Hepatic stellate cell (primary cell): ENCODE results near the gene NKIRAS2.
"Not testable (repeated sequence)": the region's sequence is repeated elsewhere in the genome, so short reads cannot be mapped to it uniquely, and the experiment has no call there.

ENCODE experiments used
- DNase-seq: peaks from one replicate; pipeline ENCODE4 v3.0.0; 2011; ENCODE audit warnings: low spot score

NKIRAS2 gene

DNA sequence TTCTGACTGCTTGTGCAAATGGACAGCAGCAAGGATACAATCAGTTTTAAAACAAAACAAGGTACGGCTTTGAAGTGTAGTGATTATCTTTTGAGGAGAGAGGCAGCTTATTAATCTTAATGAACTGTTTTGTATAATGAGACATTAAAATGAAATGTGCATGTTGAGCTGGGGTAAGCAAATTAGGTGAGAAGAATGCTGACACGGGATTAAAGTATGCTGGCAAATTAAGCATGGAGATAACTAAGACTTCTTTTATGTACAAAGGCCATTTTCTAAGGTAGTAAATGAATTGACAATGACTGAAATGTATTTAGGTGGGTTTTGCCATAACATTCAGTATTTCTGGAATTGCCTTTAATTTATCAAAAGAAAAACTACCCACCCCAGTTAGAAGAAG, 21.4 kb upstream of the NKIRAS2 start:
- no peak for DNase-seq

DNA sequence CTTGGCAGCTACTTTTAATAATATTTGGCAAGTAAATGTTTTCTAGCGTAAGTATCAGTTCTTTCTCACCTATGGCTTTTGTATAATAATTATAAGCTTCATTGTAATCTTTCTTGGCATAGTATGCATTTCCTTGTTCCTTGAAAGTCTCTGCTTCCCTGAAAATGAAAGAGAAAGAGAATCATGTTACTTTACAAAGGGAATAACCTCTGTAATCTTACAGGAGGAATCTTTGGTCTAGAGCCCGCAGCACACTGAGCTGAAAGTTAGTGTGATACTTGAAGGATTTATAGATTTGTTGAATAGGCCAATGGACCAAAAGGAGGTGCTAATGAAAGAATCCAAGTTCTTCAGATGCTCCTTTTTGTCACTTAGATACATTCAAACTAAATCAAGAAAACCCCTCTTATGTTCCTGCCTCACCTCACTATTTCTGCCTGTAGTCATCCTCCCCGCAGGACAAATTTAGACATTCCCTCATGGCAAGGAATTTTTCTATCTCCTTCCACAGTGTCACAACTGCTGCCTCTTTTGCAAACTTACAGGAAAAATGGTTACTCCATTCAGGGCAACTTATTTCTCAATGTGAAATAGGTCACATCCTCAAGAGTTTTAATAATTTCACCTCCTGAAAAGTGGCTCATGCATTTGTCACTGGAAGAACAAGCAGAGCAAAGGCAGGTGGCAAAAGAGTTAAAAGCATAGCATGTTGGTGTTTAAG, 19.3 kb upstream of the NKIRAS2 start:
- no peak for DNase-seq

DNA sequence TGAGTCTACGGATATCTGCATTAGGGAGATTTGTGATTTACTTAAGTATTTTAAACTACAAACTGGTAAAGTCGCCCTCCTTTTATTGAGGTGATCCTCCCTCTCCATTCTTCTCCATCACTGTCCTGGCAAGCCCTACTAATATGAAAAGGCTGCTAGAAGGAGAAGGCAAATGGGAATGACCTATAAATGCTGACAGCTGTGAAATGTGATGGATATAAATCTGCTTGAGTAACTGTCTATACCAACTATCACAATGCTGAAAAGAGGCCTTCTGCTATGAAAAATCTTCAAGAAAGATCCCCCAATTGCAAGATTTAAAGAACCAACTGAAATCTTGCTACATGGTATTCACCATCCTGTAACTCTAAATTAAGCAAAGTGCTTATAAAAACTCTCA, 18.2 kb upstream of the NKIRAS2 start:
- DNase-seq: no peak

DNA sequence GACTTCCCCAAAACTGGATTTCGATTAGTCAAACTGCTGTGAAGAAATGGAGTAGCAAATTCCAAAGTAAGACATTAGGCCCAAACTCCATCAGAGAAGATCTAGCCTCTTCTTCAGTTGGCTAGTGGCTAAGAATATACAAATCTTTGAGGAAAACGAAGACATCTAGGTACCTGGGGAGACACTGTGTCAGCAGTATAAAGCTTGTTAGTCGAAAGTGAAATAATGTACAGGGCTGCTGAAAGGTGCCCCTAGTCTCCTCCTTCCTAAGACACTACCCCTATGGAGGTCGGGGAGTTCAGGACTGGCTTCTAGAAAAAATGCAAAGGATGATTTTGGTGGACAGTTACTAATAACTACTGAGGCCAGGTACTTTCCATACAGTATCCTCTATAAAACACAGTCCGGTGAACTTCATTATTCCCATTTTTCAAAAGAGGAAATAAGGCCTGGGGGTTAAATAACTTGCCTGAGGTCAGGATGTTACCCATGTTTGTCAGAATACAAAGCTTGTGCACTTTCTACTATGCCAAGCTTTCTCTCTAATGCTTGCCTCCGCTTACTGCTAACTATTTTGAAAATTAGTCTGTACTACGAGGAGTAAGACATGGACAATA, 17.6 kb upstream of the NKIRAS2 start:
- DNase-seq: no peak

DNA sequence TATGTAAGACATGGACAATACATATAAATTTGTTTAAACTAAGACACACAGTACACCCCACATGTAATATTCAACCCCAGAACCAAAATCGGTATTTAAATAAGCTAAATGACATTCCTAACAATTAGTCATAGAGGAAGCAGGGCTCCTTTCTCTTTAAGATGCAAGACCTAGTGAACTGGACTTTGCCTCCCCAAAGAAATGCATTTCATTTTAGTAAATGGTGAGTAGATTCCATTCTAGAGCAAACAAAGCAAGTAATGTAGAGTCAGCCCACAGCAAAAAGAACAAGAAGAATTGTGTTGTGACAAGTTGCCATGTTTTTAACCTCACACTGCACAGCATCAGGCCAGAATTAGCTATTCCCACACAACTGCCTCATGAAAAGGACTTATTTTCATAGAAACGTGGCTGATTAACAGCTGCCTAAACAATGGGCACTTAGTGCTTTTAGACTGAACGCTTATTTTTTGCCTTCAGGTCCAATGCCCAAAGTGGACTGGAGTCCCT, 17.0 kb upstream of the NKIRAS2 start:
- DNase-seq: peak; percentile 52

DNA sequence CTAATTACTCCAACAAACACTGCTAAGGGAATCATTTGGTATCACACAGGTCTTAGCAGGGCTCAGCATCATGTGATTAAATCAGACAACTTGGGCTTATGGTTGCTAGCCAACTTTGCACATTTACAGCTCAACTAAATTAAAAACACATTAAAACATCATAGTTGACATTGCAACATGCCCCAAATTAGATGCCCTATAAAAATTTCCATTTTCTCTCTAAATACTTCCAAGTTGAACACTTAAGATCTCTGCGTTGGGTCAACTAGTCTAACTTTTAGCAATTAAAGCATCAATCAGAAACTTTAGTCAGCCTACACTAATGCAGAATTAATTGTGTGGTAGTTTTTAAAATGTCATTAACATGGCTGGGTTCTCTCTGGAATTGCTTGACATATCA, 14.7 kb upstream of the NKIRAS2 start:
- no peak for DNase-seq

DNA sequence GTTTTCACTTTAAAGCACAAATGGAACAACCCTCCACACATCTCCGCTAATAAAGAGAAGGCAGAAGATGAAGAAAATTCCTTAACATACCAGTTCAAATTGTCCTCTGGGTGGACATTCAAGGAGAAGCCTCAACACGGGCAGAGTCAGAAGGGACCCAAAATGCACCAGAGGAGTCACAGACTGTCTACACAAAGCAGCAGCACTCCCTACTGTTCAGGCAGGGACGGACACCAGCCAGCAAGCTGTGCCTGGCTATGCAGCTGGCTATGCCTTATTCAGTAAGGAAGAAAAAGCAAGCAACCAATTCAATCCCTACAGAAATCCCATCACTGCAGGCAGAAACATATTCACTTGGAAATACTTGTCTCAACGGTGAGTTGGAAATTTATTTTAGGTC, 10.7 kb upstream of the NKIRAS2 start:
- no peak for DNase-seq

DNA sequence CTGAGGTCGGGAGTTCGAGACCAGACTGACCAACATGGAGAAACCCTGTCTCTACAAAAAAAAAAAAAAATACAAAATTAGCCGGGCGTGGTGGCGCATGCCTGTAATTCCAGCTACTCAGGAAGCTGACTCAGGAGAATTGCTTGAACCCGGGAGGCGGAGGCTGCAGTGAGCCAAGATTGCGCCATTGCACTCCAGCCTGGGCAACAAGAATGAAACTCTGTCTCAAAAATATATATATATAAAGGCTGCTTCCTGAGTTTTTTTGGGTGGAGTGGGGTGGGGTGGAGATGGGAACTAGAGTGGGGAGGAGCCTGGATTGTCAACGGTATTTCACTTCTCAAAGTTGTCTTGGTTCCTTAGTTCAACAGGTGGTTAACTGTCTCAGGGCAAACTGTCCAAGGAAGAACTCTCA, 9.6 kb upstream of the NKIRAS2 start:
- not testable (repeated sequence) for DNase-seq

DNA sequence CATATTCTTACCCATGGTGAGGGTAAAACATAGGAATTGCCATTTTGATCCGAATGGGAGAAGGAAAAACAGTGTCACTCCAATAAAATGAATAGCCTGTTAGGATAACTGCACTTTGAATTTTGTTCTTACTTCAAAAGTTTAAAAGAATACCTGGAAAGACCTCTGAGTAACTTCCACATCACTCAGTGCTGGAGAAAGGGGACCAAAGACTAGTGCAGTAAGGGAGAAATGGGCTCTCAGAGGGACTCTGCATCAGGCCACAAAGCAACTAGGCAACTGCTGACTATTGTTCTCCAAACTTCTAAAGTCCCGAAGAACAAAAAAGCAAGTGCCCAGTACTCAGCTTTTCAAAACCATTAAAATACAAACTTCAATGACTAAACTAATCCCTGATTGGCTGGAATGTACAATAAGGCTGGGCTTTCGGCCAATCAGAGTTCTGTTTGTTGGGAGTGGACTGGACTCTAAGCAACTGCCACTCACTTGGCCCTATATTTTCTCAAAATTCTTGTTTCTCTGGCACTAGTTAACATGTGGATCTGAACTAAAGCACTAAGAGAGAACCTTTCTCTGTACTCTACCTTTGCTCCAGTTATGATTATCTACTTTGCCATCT, 8.9 kb upstream of the NKIRAS2 start:
- DNase-seq: peak; percentile 72

DNA sequence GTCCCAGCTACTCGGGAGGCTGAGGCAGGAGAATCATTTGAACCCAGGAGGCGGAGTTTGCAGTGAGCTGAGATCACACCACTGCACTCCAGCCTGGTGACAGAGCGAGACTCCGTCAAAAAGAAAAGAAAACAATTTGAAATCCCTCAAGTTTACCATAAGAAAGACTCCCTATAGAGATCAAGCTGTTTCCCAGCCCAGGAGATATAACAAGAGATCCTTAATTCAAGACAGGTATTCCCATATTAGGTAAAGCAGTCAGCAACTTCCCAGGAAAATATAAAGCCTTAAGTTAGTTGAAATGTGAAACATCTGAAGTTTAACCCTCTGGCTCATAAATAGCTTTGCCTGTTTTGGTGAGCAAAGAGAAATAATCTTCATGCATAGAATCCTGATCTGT, 7.5 kb upstream of the NKIRAS2 start:
- not testable (repeated sequence) for DNase-seq

DNA sequence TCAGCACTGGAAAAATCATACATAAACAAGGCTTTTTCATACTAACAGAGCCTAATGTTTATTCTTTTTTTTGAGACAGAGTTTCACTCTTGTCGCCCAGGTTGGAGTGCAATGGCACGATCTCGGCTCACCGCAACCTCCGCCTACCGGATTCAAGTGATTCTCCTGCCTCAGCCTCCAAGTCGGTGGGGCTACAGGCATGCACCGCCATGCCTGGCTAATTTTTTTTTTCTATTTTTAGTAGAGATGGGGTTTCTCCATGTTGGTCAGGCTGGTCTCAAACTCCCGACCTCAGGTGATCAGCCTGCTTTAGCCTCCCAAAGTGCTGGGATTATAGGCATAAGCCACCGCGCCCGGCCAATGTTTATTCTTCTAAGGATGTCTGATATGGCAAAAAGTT, 6.2 kb upstream of the NKIRAS2 start:
- DNase-seq: not testable (repeated sequence)

DNA sequence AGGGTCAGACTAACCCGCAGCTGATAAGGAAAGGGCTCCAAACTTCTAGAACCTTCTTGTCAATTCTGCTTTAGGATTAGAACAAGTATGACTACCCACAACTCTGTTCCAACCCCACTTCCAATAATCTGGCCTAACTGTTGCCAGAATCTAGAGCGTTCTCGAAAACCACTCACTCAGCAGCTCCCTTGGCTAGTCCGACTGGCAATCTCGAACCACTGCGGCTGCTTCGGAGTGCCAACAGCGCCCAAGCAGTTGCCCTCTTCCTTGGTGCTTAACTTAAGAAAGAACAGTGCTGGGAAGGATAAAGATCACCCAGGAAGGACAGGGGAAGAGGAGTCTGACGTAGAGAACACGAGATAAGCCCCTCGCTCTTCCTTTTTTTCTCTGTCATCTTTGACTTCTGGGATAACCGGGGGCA, 3.5 kb upstream of the NKIRAS2 start:
- DNase-seq: no peak

DNA sequence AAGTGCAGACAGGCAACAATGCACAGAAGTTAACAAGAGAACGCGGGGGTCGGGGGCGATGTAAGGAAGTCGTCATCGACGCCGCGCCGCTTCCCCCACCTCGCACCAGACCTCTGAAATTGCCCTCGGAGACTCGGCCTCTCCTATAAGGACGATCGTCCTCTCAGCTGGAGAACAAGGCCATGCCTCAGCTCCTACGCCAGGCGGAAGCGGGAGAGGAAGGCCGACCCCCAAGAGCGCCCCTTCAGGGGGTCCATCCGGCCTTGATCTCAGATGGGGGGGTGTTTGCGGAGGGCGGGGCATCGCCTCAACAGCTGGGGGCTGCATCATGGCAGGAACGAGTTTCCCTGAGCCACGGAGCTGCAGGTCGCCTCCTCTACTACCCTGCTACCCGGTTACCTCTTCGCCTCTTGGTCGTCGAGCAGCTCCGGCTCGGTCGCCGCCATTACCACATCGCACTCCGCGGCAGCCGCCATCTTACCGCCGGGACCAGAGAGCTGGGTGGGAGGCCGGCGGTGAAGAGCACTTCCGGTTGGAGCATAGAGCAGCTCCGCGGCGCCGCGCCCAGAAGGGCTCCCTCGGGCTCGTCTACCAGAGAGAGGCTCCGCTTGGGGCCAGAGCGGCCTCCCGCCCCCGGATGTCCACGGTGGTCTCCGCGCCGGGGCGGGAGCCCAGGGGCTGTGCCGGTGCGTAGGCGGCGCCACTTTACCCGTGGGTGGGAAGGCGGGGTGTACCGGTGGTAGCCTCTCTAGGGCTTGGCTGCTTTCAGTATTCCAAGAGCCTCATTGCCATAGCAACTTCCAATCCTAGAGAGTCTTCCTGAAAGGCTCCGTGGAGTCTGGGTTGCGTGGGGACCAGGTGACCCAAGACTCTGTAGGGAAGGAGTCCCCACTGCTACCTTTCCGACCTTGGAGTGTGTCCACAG, 2.7 kb upstream of the NKIRAS2 start, which contains the start of gene DNAJC7:
Gene DNAJC7 (minus strand): TSS at position 499 of the 925 bp plus-strand sequence. CDS start 23 bp downstream, at position 476.
- DNase-seq: peak; percentile 95

DNA sequence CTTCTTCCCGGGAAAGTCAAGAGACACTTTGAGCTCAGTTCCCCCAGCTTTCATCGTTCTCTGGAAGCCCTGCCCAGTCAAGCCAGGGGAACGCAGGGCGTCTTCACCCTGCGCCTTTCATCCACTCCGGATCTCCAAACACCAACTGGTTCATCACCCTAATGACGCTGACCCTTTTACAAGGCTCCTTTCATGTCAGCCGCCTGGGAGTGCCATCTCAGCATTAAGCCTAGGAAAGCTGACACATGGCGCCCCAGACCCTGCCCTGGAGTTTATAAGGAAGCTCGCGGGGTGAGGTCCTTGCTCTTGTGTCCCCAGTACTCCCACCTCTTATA, 2.1 kb upstream of the NKIRAS2 start:
- no peak for DNase-seq

DNA sequence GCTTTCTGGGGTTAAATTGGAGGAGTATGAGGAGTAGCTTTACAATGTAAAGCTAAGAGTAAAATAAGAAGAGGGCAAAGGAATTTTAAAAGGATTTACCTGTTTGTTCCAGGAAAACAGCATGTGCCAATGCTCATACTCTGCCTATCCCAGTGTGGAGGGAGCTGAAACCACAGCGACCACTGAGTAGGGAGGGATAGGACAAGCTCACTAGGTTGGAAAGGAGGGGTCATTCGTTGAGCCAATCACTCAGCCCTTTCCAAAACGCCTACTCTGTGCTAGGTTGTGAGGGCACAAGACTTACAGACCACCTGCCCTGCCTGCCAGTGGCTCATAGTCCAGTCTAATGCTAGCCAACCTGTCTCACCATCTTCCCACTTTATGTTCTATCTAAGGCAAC, 1.6 kb upstream of the NKIRAS2 start:
- DNase-seq: no peak

DNA sequence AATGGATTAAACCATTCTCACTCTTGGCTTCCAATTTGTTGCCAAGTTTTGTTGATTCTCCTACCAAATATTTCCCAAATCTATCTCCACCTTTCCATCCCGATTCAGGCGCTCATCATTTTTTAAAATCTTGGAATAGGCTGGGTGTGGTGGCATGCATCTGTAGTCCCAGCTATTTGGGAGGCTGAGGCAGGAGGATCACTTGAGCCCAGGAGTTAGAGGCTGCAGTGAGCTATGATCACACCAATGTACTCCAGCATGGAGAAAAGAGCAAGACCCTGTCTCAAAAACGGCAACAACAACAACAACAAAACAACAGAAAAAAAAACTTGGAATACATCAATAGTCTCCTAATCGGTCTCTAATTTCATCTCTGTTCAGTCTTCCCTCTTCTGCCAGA, 902 bp upstream of the NKIRAS2 start:
- DNase-seq: no peak

DNA sequence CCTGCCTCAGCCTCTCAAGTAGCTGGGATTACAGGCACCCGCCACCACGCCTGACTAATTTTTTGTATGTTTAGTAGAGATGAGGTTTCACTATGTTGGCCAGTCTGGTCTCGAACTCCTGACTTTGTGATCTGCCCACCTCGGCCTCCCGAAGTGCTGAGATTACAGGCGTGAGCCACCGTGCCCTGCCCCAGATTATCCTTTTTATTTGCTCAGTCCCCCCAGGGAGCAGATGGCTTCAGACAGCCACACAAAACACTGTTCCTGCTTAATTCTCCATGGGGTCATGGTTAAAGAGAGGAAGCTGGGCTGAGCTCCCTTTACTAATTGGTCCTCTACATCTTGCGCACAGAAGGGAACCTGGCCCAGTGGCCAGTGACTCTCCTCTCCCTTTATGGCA, 955 bp downstream of the NKIRAS2 start:
- not testable (repeated sequence) for DNase-seq

DNA sequence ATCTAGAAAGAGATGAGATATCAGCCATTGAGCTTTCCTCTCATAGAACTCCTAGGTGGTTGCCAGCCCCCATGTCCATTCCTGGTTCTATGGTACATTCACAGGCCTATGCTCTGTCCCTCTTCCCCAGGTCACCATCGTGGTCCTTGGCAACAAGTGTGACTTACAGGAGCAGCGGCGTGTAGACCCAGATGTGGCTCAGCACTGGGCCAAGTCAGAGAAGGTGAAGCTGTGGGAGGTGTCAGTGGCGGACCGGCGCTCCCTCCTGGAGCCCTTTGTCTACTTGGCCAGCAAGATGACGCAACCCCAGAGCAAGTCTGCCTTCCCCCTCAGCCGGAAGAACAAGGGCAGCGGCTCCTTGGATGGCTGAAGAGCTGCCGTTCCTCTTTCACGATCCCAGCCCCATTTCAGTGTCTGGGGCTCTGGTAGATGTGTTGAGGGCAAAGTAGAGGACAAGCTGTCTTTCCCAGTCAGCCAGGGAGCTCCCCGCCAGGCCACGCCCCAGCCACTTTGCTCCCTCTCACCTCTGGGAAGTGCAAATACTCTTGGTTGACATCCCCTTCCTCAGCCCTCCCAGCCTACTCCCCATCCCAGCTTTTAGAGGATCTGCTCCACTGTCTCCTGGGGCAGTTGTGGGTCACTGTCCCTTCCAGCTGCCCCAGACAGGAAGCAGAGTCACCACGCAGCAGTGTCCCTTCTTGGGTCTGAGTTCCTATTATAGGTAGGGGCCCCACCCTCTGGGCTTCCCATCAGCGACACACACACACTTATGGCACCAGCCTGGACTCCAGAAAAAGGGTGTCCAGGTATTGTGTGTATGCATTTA, 3.8 kb downstream of the NKIRAS2 start:
- DNase-seq: no peak

DNA sequence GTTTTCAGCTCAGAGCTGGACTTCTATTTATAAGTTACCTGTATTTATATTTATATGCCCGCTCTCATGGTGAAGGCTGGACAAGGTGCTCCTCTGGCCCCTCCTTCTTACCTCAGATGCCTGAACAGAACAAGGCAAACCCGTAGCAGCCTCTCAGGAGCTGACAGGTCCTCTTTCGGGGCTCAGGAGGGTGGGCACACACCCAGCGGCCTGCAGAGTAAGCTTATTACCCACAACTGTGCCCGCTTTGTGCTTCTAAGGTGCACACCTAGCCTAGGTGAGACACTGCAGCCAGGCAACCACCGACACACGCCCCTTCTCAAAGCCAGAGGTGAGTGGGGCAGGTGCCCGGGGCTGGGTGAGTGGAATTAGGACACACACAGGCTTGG, 5.3 kb downstream of the NKIRAS2 start:
- no peak for DNase-seq

DNA sequence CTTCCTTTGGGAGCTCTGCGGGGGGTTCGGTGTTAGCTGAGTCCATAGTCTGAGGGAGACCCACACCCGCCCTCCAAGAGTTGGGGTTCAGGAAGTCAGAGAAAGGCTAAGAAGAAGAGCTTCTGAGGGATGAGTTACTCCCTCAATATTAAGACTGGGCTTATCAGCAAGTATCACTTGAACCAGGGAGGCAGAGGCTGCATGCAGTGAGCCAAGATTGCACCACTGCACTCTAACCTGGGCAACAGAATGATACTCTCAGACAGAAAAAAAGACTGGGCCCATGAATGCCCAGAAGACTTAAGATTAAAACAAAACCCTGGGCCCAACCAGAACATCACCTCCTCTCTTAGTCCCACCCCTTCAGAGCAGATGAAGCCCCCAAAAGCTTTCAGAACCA, 6.0 kb downstream of the NKIRAS2 start:
- DNase-seq: no peak

DNA sequence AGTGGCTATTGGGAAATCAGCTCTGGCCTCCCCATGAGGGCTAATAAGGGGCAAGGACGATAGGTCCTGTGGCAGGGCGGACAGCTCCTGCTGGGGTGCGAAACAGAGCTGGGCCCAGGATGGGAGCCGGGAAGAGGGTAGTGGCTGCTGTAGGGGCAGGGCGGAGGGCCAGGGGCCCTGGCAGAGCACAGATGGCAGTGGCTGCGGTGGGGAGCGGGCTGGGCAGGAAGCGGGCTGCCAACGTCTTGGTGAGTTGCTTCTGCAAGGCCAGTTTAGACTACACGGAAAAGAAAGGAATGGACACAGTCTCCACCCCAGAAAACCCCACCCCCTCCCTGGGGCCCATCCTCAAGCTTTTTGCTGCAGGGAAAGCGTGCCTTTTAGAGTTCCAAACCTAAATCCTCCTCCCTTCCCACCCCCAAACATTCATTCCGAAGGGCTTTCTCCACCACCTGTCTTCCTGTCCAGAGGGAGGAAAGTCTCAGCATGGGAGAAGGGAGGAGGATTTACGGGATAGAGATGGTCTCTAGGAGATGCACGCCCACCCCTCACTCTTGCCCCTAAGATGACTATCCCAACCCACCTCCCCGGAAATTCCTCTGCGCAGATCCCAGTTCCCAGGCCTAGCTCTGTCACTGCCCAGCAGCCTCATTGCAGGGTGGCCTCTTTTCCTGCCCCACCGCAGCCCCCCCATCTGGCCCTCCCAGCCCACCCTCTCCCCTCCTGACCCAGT, 7.1 kb downstream of the NKIRAS2 start:
- no peak for DNase-seq
